Measurements from ENCODE around the gene ZNF219. TPM values are rescaled to one million over a fixed set of nuclear protein-coding genes. Genes with fewer than 3 reads are reported as not detected.

ZNF219 gene
- total RNA-seq, 1 experiment from 2014 or later: 16.6 TPM

DNA sequence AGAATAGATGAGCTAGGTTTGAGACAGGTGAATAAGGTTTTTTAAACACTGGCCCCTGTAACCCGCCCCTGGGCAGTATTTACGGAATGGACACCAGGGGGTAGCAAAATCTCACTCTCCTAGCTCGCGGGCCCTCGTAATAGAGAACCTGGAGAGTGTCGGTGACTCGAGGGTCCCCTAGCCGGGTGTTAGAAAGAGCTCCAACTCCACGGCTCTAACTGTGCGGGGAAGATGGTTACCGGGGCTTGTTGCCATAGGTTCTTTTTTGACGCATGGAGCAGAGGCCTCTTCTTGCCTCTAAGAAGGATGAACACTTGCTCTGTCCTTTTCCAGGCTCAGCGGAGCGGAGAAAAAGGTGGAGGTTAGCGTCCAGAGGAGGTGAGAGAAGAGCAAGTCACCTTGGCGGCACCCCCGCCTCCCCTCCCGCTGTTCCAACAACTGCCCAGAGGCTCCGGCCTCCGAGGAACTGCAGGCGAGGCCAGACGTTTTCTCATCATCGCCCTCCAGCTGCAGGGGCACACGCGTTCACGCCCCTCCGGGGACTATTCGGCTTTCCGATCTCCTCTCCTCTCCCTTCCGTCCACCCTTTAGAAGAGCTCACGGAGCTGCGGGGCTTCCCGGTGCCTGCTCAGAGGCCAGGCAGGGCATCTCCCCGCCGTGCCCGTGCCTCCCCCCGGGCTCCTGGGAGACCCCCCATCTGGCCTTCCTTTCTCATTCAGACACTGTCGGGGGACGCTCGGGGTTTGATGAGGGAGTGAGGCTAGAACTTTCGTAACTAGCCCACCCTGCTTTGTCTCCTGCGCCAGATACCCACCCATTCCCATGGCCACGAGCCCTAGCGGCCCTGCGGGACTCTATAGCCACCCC, 29.7 kb downstream of the ZNF219 start:
- peak; percentile 36 for DNase-seq (ENCODE audit: low read depth, low spot score)
- ChIA-PET CTCF (interaction anchor here (0.6 to 3.2 kb wide), 21 partner anchors 12 to 488 kb away, joined by 3 to 59 read pairs (median 4); partner anchors contain the start of gene ZNF219), POLR2A (interaction anchor here (0.8 to 2.6 kb wide), 3 partner anchors 31 to 36 kb away, joined by 3 to 14 read pairs (median 4); no protein-coding TSS in a partner anchor)

More for the DNA sequence above, 29.7 kb downstream of the ZNF219 start:
- RAD21 ChIA-PET (ENCODE audit: low non-redundant PET in 1 of 2, low total read pairs in 2 of 2, uncharacterized antibody in 2 of 2, unreplicated experiment in 2 of 2): interaction anchor here (0.7 to 1.5 kb wide), 6 partner anchors 19 to 54 kb away, joined by 3 to 16 read pairs (median 4); no protein-coding TSS in a partner anchor
- no peak for TF ChIP-seq ZBTB33 (IDR thresholded peaks at IDR 0.05; ENCODE audit: extremely low read depth, insufficient replicate concordance, low read length)
- TF ChIP-seq RAD21 (IDR thresholded peaks at IDR 0.05; ENCODE audit: low read depth): peak; percentile 82
- peak; percentile 63 to 88 (median 65) for TF ChIP-seq CTCF (IDR thresholded peaks at IDR 0.05 in 2 of 3, conservative IDR thresholded peaks at IDR 0.05 in 1 of 3; ENCODE audit: borderline replicate concordance in 1 of 3, insufficient read depth in 1 of 3, low read depth in 2 of 3, low read length in 2 of 3)
- TF ChIP-seq YY1 (IDR thresholded peaks at IDR 0.05; ENCODE audit: extremely low read depth, insufficient replicate concordance, low read depth, low read length): no peak
- H3K9me2 ChIP-seq (ENCODE audit: insufficient read depth): no peaks in the 10 kb centered on the region
- H3K27me3 ChIP-seq (ENCODE audit: insufficient read depth, low read length): 0 out of 2 replicates have a peak, but pooled peaks cover 4% of the 10 kb centered on the region
- H4K20me1 ChIP-seq (ENCODE audit: insufficient read depth): no peaks in the 10 kb centered on the region
- H3K4me2 ChIP-seq (ENCODE audit: low read length): peak overlapping the region; percentile 97
- H3K9me3 ChIP-seq (ENCODE audit: control insufficient read depth in 1 of 2, insufficient read depth in 1 of 2, low read depth in 1 of 2, low read length in 2 of 2): no peaks in the 10 kb centered on the region
- H3K79me2 ChIP-seq (ENCODE audit: insufficient read depth, low read length): no peaks in the 10 kb centered on the region
- peak; percentile 64 for ATAC-seq
- H3K36me3 ChIP-seq (ENCODE audit: control insufficient read depth in 1 of 2, insufficient read depth in 2 of 2, low read length in 2 of 2): no peaks in the 10 kb centered on the region
- H3K9ac ChIP-seq (ENCODE audit: low read length): no peak overlapping the region
- H2AFZ ChIP-seq (ENCODE audit: low read depth, low read length, poor library complexity, severe bottlenecking): peak overlapping the region; percentile 83
- BruUV-seq (replicated peaks): no TSS peak
- H3K4me1 ChIP-seq (ENCODE audit: control insufficient read depth in 1 of 2, insufficient read depth in 2 of 2, low read length in 2 of 2): peaks cover 7 to 28% of the 10 kb centered on the region in 2 experiments
- intact Hi-C loops (cut with micrococcal nuclease): loop anchor here (1.0 to 2.0 kb wide), 3 partner anchors 24 to 68 kb away; no protein-coding TSS in a partner anchor
- no peak overlapping the region for H3K4me3 ChIP-seq (replicated peaks in 1 of 2; ENCODE audit: low read depth in 1 of 2, low read length in 2 of 2)
- no peak overlapping the region for H3K27ac ChIP-seq (ENCODE audit: low read depth, low read length)

Measured in HCT116 (cell line).